ENCODE results near the gene LCN6.

DNA sequence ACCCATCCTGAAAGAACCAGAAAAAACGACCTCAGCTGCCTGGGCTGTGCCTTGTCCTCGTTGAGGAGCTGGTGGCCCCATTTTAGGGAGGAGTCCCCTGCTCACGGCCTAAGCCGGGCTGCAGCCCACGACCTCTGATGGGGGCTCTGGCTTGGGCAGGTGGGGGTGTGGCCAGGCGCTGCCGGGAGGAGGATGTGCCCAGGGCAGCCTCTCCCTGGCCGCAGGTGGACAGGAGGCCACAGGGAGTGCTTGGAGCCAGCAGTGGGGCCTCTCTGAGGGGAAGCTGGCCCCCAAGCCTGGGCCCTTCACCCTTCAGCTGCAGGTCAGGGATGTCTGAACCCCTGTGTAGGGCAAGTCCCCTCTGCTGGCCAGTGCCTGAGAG, 33.4 kb downstream of the LCN6 start:
- TF ChIP-seq ZNF274 (IDR thresholded peaks at IDR 0.05; ENCODE audit: low read depth, low read length) (no peak), YY1 (IDR thresholded peaks at IDR 0.05; ENCODE audit: insufficient read depth, insufficient read length) (no peak), SUZ12 (IDR thresholded peaks at IDR 0.05; ENCODE audit: extremely low read depth, insufficient read depth, insufficient read length) (no peak)

Measured in NT2/D1 (cell line).